Vagina (tissue), 2 donors: ENCODE measurements around the gene KCNN1.

ENCODE experiments used
- CTCF ChIP-seq, 3 experiments: fragments of 450-650 bp in 2 of 3; fragments of 200-600 bp in 1 of 3; sonication (generic) in 1 of 3; IDR thresholded peaks; one replicate each; pipeline ENCODE4 v1.5.1; 2017 to 2019; ENCODE audit warnings: antibody characterized with exemption in 3 of 3, mild to moderate bottlenecking in 2 of 3, moderate library complexity in 2 of 3
- POLR2A ChIP-seq, 2 donors: fragments of 450-650 bp; IDR thresholded peaks; one replicate each; pipeline ENCODE4 v1.6.1; 2017; ENCODE audit warnings: antibody characterized with exemption in 2 of 2, mild to moderate bottlenecking in 2 of 2, moderate library complexity in 2 of 2
- POLR2AphosphoS5 ChIP-seq, 2 donors: sonication (generic); formaldehyde crosslinking; IDR thresholded peaks; one replicate each; pipeline ENCODE4 v1.9.0; 2017; ENCODE audit warnings: antibody characterized with exemption in 2 of 2, mild to moderate bottlenecking in 2 of 2, low read depth in 1 of 2; ENCODE audit not compliant: insufficient read depth in 1 of 2

- no peak for TF ChIP-seq POLR2A (IDR thresholded peaks at IDR 0.05)
- TF ChIP-seq CTCF (IDR thresholded peaks at IDR 0.05): no peak
- no peak for TF ChIP-seq POLR2AphosphoS5 (IDR thresholded peaks at IDR 0.05; ENCODE audit: insufficient read depth in 1 of 2, low read depth in 1 of 2)
Observed at GRCh38 chr19:17922138-17922537, 44.8 kb upstream of the KCNN1 start.
